IMR-90 (cell line): Measurements from ENCODE around the gene OR7C1. TPM values are rescaled to one million over a fixed set of nuclear protein-coding genes. Genes with fewer than 3 reads are reported as not detected.

Source experiments
- ATAC-seq: fragments of 200-7000 bp; cut with Tn5 transposase; 2 replicates; pipeline ENCODE4 v1.9.1; 2020; ENCODE audit warnings: low read depth, mild to moderate bottlenecking, moderate library complexity
- BruUV-seq: library from RNA; stranded (reverse); fragments of 400-500 nt; replicated peaks from 2 replicates; lab custom pipeline; 2021; lab: Mats Ljungman, UMichigan
- CTCF ChIA-PET: fragments of 300-600 bp; formaldehyde crosslinking; extraction: SDS; loops from one replicate; lab custom pipeline; 2021; ENCODE audit warnings: antibody characterized with exemption; lab: Yijun Ruan, JAX
- POLR2A ChIA-PET: fragments of 300-600 bp; sonication (Branson Sonifier 250); formaldehyde crosslinking; loops from one replicate; lab custom pipeline; 2022; ENCODE audit warnings: antibody characterized with exemption; ENCODE audit not compliant: unreplicated experiment; lab: Charles Lee
- DNase-seq: peaks from one replicate; pipeline ENCODE4 v3.0.0; 2013
- H2AFZ ChIP-seq: replicated peaks from 2 replicates; pipeline ENCODE3; 2013; ENCODE audit warnings: low read length, mild to moderate bottlenecking; ENCODE audit not compliant: poor library complexity
- H2AK5ac ChIP-seq: 2 replicates; pipeline ENCODE4 v1.6.1; 2013; ENCODE audit warnings: low read depth, low read length, inconsistent platforms
- H2AK9ac ChIP-seq: replicated peaks from 2 replicates; pipeline ENCODE3; 2013; ENCODE audit warnings: mild to moderate bottlenecking, low read depth, low read length, moderate library complexity; ENCODE audit not compliant: poor library complexity
- H2BK120ac ChIP-seq: 2 replicates; pipeline ENCODE4 v1.6.1; 2013; ENCODE audit warnings: low read depth, low read length, inconsistent platforms
- H2BK15ac ChIP-seq: 3 replicates; pipeline ENCODE4 v1.6.1; 2013; ENCODE audit warnings: low read depth, low read length, inconsistent platforms
- H2BK20ac ChIP-seq: 2 replicates; pipeline ENCODE4 v1.6.1; 2013; ENCODE audit warnings: low read depth, mild to moderate bottlenecking, inconsistent platforms, low read length, moderate library complexity
- H2BK5ac ChIP-seq: 2 replicates; pipeline ENCODE4 v1.6.1; 2013; ENCODE audit warnings: mild to moderate bottlenecking, low read depth, low read length, inconsistent platforms; ENCODE audit not compliant: poor library complexity, severe bottlenecking
- H3K14ac ChIP-seq: replicated peaks from 2 replicates; pipeline ENCODE4 v1.6.1; 2013; ENCODE audit warnings: low read depth, low read length, inconsistent platforms
- H3K18ac ChIP-seq: 2 replicates; pipeline ENCODE4 v1.6.1; 2013; ENCODE audit warnings: low read depth, low read length, control low read depth
- H3K23ac ChIP-seq: 2 replicates; pipeline ENCODE4 v1.6.1; 2013; ENCODE audit warnings: low read depth, low read length, inconsistent platforms
- H3K27ac ChIP-seq: 2 replicates; pipeline ENCODE4 v1.5.1; 2013; ENCODE audit warnings: mild to moderate bottlenecking, control low read depth, low read length; ENCODE audit not compliant: insufficient read depth
- H3K27me3 ChIP-seq: 2 replicates; pipeline ENCODE4 v1.6.1; 2013; ENCODE audit warnings: low read length; ENCODE audit not compliant: control insufficient read depth, insufficient read depth
- H3K36me3 ChIP-seq: 2 replicates; pipeline ENCODE4 v1.6.1; 2013; ENCODE audit warnings: low read length, mixed read lengths; ENCODE audit not compliant: control insufficient read depth, insufficient read depth
- H3K4ac ChIP-seq: 2 replicates; pipeline ENCODE4 v1.6.1; 2013; ENCODE audit warnings: low read depth, low read length, inconsistent platforms
- H3K4me1 ChIP-seq: 2 replicates; pipeline ENCODE4 v1.6.1; 2013; ENCODE audit warnings: low read length, mixed read lengths; ENCODE audit not compliant: control insufficient read depth, insufficient read depth
- H3K4me2 ChIP-seq: 2 replicates; pipeline ENCODE4 v1.6.1; 2013; ENCODE audit warnings: low read depth, mild to moderate bottlenecking, control low read depth, low read length, moderate library complexity
- H3K4me3 ChIP-seq: 2 replicates; pipeline ENCODE4 v1.5.1; 2013; ENCODE audit warnings: low read depth, mild to moderate bottlenecking, control low read depth, low read length, moderate library complexity; ENCODE audit not compliant: insufficient read depth
- H3K56ac ChIP-seq: 2 replicates; pipeline ENCODE4 v1.6.1; 2013; ENCODE audit warnings: low read length, inconsistent platforms; ENCODE audit not compliant: insufficient read depth; ENCODE audit errors: extremely low read depth
- H3K79me1 ChIP-seq, 2 experiments: 2 replicates each; pipeline ENCODE4 v1.6.1; 2013; ENCODE audit warnings: low read length in 2 of 2, inconsistent platforms in 1 of 2, low read depth in 1 of 2
- H3K9ac ChIP-seq: 2 replicates; pipeline ENCODE4 v1.6.1; 2013; ENCODE audit warnings: low read depth, low read length, control low read depth
- H3K9me1 ChIP-seq: 2 replicates; pipeline ENCODE4 v1.6.1; 2013; ENCODE audit warnings: low read length, inconsistent platforms; ENCODE audit not compliant: insufficient read depth
- H3K9me3 ChIP-seq: 2 replicates; pipeline ENCODE4 v1.6.1; 2013; ENCODE audit warnings: low read length; ENCODE audit not compliant: control insufficient read depth, insufficient read depth
- H4K20me1 ChIP-seq: 2 replicates; pipeline ENCODE4 v1.6.1; 2013; ENCODE audit warnings: low read length, inconsistent platforms; ENCODE audit not compliant: insufficient read depth
- H4K5ac ChIP-seq: 2 replicates; pipeline ENCODE4 v1.6.1; 2013; ENCODE audit warnings: mild to moderate bottlenecking, low read depth, low read length, control low read depth
- H4K8ac ChIP-seq, 2 experiments: 2 replicates each; pipeline ENCODE4 v1.6.1; 2013; ENCODE audit warnings: low read depth in 2 of 2, low read length in 2 of 2, control low read depth in 1 of 2, inconsistent platforms in 1 of 2
- H4K91ac ChIP-seq: 2 replicates; pipeline ENCODE4 v1.6.1; 2013; ENCODE audit warnings: low read depth, low read length, inconsistent platforms; ENCODE audit not compliant: insufficient read depth
- BHLHE40 ChIP-seq: fragments of 150-350 bp; IDR thresholded peaks from 2 replicates; pipeline ENCODE4 v1.6.1; 2016; ENCODE audit warnings: mild to moderate bottlenecking, low read depth, low read length
- CEBPB ChIP-seq: IDR thresholded peaks from 2 replicates; pipeline ENCODE4 v1.6.1; 2012; ENCODE audit warnings: low read depth, low read length, improper control_type of control experiment
- CHD1 ChIP-seq: IDR thresholded peaks from 2 replicates; pipeline ENCODE4 v1.6.1; 2012; ENCODE audit warnings: low read depth, low read length, improper control_type of control experiment
- FOS ChIP-seq: fragments of 150-350 bp; IDR thresholded peaks from 2 replicates; pipeline ENCODE4 v1.6.1; 2016; ENCODE audit warnings: low read depth, low read length
- MAFK ChIP-seq: IDR thresholded peaks from 2 replicates; pipeline ENCODE4 v1.6.1; 2012; ENCODE audit warnings: low read depth, low read length, improper control_type of control experiment
- MAZ ChIP-seq: IDR thresholded peaks from 2 replicates; pipeline ENCODE4 v1.6.1; 2012; ENCODE audit warnings: low read depth, mild to moderate bottlenecking, low read length, improper control_type of control experiment, moderate library complexity, borderline replicate concordance
- MXI1 ChIP-seq: IDR thresholded peaks from 2 replicates; pipeline ENCODE4 v1.6.1; 2012; ENCODE audit warnings: low read depth, mild to moderate bottlenecking, low read length, moderate library complexity, borderline replicate concordance
- NFE2L2 ChIP-seq: fragments of 150-350 bp; IDR thresholded peaks from 2 replicates; pipeline ENCODE4 v1.6.1; 2016; ENCODE audit warnings: low read depth, mild to moderate bottlenecking, low read length
- POLR2A ChIP-seq: IDR thresholded peaks from 2 replicates; pipeline ENCODE4 v1.6.1; 2012; ENCODE audit warnings: mild to moderate bottlenecking, low read depth, low read length
- RAD21 ChIP-seq: IDR thresholded peaks from 2 replicates; pipeline ENCODE4 v1.6.1; 2012; ENCODE audit warnings: low read length, improper control_type of control experiment
- RCOR1 ChIP-seq: IDR thresholded peaks from 2 replicates; pipeline ENCODE4 v1.6.1; 2012; ENCODE audit warnings: mild to moderate bottlenecking, low read length, improper control_type of control experiment; ENCODE audit not compliant: insufficient replicate concordance
- RFX5 ChIP-seq: IDR thresholded peaks from 2 replicates; pipeline ENCODE4 v1.8.0; 2012; ENCODE audit warnings: low read depth, mild to moderate bottlenecking, low read length, moderate library complexity
- SMC3 ChIP-seq: fragments of 150-350 bp; IDR thresholded peaks from 2 replicates; pipeline ENCODE4 v1.6.1; 2016; ENCODE audit warnings: low read depth, mild to moderate bottlenecking, antibody characterized with exemption, low read length, moderate library complexity
- WGBS, 2 experiments: methylation state at CpG; one replicate each; pipeline versions ENCODE4 v1.1.5 to v1.1.7; 2013; ENCODE audit warnings: missing lambda C conversion rate in 2 of 2; ENCODE audit not compliant: insufficient read length in 1 of 2; ENCODE audit errors: extremely low coverage in 2 of 2; 5-methylcytosine and 5-hydroxymethylcytosine counted together
- dilution Hi-C: fragments of 300-500 bp; cut with HindIII; formaldehyde crosslinking; loops from one replicate; pipeline ENCODE4 v1.14.3; 2018; ENCODE audit warnings: low sequenced_read_pairs; ENCODE audit not compliant: unreplicated experiment
- in situ Hi-C: fragments of 300-500 bp; cut with MboI; formaldehyde crosslinking; loops from 3 replicates; pipeline ENCODE4 v1.14.3; 2019; ENCODE audit warnings: low sequenced_read_pairs, inconsistent platforms, mixed read lengths
- intact Hi-C: fragments of 100-400 bp; cut with micrococcal nuclease; formaldehyde crosslinking; loops from 2 replicates; pipeline ENCODE4 v1.10.0; 2022
- polyA plus RNA-seq, 3 experiments: library from polyadenylated mRNA; depleted of rRNA; stranded (reverse); fragments of >200 nt; gene quantifications; 2 replicates each; pipeline ENCODE4 v1.2.3, GENCODE V29; 2012; ENCODE audit warnings: low replicate concordance in 1 of 3
- total RNA-seq: library from RNA; depleted of rRNA; stranded (reverse); fragments of >200 nt; gene quantifications from 2 replicates; pipeline ENCODE4 v1.2.3, GENCODE V29; 2012
- TF ChIP-seq, protein P1 (sequence below): fragments of 150-350 bp; IDR thresholded peaks from 2 replicates; pipeline ENCODE4 v1.6.1; 2016; ENCODE audit warnings: low read depth, mild to moderate bottlenecking, low read length, moderate library complexity, borderline replicate concordance
- TF ChIP-seq, protein P2 (sequence below): fragments of 150-350 bp; IDR thresholded peaks from 2 replicates; pipeline ENCODE4 v1.6.1; 2017; ENCODE audit warnings: mild to moderate bottlenecking, antibody characterized with exemption, low read length, low read depth
- TF ChIP-seq, protein P3 (sequence below): conservative IDR thresholded peaks from 2 replicates; pipeline ENCODE4 v1.5.1; 2012; ENCODE audit warnings: mild to moderate bottlenecking, low read depth, low read length, improper control_type of control experiment

Gene OR7C1
- total and polyA plus RNA-seq, 2 of the 4 experiments (the other 2 are of a cell fraction), result not detected

DNA sequence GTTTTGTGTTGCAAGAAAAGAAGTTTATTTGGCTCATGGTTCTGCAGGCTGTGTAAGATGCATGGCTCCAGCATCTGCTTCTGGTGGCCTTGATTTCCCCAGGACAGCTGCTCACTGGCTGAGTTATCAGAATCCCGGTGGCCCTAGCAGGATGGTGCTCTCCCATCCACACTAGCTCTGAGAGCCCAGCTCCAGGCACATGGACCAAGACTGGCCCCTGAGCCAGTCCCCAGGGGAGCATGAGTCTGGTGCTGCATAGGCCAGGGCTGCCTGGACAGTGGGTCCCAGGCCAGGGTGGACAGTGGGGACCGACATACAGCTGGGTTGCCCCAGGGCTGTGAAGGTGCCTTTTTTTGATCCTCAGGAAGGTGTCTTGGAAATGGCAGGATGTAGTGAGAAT, 67.0 kb downstream of the OR7C1 start:
- Histone ChIP-seq H2BK5ac (no peak overlapping the region), H3K9me3 (peaks cover 18% of the 10 kb centered on the region), H3K9me1 (no peaks in the 10 kb centered on the region), H3K4me1 (no peaks in the 10 kb centered on the region), H3K27ac (no peak overlapping the region), H3K4ac (no peak overlapping the region), H3K4me3 (no peak overlapping the region), H2BK120ac (no peak overlapping the region), H3K56ac (no peak overlapping the region), H3K18ac (no peak overlapping the region), H4K5ac (no peak overlapping the region), H2BK15ac (no peak overlapping the region), H3K23ac (no peak overlapping the region), H2AK9ac (no peak overlapping the region), H2AFZ (no peak overlapping the region), H3K36me3 (no peaks in the 10 kb centered on the region), H3K79me1 (no peaks in the 10 kb centered on the region), H4K8ac (no peak overlapping the region), H4K20me1 (no peaks in the 10 kb centered on the region), H2AK5ac (no peak overlapping the region), H3K9ac (no peak overlapping the region), H3K4me2 (no peak overlapping the region), H3K27me3 (no peaks in the 10 kb centered on the region), H3K14ac (no peak overlapping the region), H2BK20ac (no peak overlapping the region), H4K91ac (no peak overlapping the region)
- DNase-seq, result no peak
- no peak for ATAC-seq
- WGBS, 2 experiments, result 100% methylated on average over 1 of the region's 2 CpGs; no CpG with 5 or more reads in 1 of the 2 experiments
- TF ChIP-seq POLR2A (no peak), RFX5 (no peak), MAZ (no peak), FOS (no peak), RCOR1 (no peak), CEBPB (no peak), RAD21 (no peak), SMC3 (no peak), NFE2L2 (no peak), BHLHE40 (no peak), CHD1 (no peak), MXI1 (no peak), MAFK (no peak)
- TF ChIP-seq, protein P1, sequence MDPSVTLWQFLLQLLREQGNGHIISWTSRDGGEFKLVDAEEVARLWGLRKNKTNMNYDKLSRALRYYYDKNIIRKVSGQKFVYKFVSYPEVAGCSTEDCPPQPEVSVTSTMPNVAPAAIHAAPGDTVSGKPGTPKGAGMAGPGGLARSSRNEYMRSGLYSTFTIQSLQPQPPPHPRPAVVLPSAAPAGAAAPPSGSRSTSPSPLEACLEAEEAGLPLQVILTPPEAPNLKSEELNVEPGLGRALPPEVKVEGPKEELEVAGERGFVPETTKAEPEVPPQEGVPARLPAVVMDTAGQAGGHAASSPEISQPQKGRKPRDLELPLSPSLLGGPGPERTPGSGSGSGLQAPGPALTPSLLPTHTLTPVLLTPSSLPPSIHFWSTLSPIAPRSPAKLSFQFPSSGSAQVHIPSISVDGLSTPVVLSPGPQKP, result no peak
- TF ChIP-seq, protein P2, sequence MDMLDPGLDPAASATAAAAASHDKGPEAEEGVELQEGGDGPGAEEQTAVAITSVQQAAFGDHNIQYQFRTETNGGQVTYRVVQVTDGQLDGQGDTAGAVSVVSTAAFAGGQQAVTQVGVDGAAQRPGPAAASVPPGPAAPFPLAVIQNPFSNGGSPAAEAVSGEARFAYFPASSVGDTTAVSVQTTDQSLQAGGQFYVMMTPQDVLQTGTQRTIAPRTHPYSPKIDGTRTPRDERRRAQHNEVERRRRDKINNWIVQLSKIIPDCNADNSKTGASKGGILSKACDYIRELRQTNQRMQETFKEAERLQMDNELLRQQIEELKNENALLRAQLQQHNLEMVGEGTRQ, result no peak
- TF ChIP-seq, protein P3, sequence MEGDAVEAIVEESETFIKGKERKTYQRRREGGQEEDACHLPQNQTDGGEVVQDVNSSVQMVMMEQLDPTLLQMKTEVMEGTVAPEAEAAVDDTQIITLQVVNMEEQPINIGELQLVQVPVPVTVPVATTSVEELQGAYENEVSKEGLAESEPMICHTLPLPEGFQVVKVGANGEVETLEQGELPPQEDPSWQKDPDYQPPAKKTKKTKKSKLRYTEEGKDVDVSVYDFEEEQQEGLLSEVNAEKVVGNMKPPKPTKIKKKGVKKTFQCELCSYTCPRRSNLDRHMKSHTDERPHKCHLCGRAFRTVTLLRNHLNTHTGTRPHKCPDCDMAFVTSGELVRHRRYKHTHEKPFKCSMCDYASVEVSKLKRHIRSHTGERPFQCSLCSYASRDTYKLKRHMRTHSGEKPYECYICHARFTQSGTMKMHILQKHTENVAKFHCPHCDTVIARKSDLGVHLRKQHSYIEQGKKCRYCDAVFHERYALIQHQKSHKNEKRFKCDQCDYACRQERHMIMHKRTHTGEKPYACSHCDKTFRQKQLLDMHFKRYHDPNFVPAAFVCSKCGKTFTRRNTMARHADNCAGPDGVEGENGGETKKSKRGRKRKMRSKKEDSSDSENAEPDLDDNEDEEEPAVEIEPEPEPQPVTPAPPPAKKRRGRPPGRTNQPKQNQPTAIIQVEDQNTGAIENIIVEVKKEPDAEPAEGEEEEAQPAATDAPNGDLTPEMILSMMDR, result no peak
- in situ Hi-C loops (no loop called here), intact Hi-C loops (no loop called here), dilution Hi-C loops (no loop called here)
- BruUV-seq, result no TSS peak
- ChIA-PET CTCF (no interaction called here), POLR2A (no interaction called here)
